ENCODE data around the gene WDR54.

The WDR54 gene

DNA sequence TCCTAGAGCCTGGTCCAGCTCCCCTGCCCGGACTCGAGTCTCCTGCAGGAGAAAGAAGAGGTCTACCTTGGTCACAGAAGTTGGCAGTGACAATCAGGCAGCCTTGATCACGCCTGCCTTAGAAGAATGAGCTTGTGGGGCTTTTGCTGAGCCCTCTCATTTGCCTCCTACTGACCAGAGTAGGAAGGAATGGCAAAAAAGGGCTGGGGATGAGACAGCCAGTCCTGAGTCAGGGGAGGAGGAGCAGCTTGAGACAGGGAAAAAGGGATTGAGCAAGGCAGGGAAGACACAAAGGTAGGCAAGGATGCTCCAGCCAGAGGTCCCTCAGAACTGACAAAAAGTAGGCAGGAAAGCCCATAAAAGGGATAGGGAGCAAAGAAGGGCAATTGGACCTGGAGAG lies 6.0 kb downstream of the WDR54 start:
- no peak overlapping the region for H3K4me3 Mint-ChIP-seq
- peaks cover 13% of the 10 kb centered on the region for H3K4me1 Mint-ChIP-seq
- no peak for DNase-seq
- CTCF ChIA-PET = no interaction called here
- no peaks in the 10 kb centered on the region for H3K9me3 Mint-ChIP-seq
- H3K36me3 Mint-ChIP-seq = peaks cover 17% of the 10 kb centered on the region
- no peak overlapping the region for H3K27ac Mint-ChIP-seq
- peaks cover 8% of the 10 kb centered on the region for H3K27me3 Mint-ChIP-seq

DNA sequence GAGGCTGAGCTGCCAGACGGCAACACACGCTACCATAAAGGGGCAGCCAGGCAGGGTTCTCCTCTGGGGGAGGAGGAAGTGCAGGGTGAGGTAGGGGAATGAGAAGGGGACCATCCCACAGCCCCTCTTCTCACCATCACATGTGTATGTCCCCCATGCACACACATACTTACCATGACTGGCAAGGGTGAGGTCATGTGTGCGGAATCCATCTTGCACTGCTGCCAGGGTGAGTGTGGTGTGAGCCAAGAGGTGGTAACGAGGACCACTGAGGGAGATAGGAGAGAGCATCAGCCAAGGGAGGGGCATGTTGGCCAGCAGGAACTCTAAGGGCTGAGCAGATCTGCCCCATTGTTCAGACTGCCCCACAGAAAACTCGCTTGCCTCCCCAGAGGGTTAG lies 7.1 kb downstream of the WDR54 start:
- Mint-ChIP-seq H3K4me3 (no peak overlapping the region), H3K4me1 (peaks cover 1% of the 10 kb centered on the region)
- CTCF ChIA-PET = interaction anchor here (1.5 kb wide), 1 partner anchor 11 kb away, joined by 4 read pairs; no protein-coding TSS in a partner anchor

DNA sequence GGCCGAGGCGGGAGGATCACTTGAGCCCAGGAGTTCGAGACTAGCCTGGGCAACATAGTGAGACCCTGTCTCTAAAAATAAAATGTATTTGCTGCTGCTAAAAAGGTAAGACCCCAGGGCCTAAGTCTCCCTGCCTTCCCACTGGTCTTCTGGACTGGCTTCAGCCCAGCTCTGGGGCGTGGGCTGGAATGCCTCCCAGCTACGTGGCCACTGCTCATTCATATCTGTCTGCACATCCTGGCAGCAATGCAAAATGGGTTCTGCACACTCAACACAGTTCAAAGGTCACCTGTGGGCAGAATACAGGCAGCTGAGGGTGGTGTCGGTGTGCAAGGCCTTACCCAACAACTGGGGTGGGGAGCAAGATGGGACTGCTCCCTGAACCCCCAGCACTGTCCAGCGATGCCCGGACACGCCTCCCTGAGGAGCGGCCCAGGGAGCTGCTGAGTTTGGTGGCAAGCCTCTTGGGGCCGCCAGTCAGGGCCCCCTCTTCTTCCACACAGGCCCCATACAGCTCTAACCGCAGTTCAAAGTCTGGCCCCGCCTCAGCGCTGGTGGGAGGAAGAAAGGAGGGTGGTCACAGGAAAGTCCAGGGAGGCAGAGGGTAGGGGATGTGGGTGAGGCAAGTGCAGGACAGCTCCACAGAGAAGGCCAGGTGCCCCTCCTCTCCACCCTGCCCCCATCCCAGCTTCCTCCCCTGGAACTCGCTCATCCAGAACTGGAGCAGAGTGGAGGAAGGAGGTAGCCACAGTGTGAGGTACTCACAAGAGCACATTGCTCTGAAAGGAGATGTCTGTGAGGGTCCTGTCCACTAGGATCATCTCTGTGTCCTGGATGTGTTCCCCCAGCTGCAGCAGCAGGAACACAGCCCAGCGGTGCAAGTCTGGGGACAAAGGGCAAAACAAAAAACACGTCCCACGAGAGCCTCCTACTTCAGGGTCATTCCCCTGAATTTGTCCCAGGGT lies 8.2 kb downstream of the WDR54 start:
- H3K9me3 Mint-ChIP-seq = no peaks in the 10 kb centered on the region
- CTCF ChIA-PET = interaction anchor here (1.5 kb wide), 1 partner anchor 10 kb away, joined by 4 read pairs; no protein-coding TSS in a partner anchor
- H3K36me3 Mint-ChIP-seq = peaks cover 6% of the 10 kb centered on the region
- H3K4me3 Mint-ChIP-seq = no peak overlapping the region
- no peak overlapping the region for H3K27ac Mint-ChIP-seq
- DNase-seq = no peak
- H3K4me1 Mint-ChIP-seq = no peaks in the 10 kb centered on the region
- peaks cover 9% of the 10 kb centered on the region for H3K27me3 Mint-ChIP-seq

More for the DNA sequence above, 7.1 kb downstream of the WDR54 start:
- peaks cover 14% of the 10 kb centered on the region for H3K36me3 Mint-ChIP-seq
- no peaks in the 10 kb centered on the region for H3K9me3 Mint-ChIP-seq
- H3K27ac Mint-ChIP-seq = no peak overlapping the region
- peaks cover 9% of the 10 kb centered on the region for H3K27me3 Mint-ChIP-seq
- no peak for DNase-seq

DNA sequence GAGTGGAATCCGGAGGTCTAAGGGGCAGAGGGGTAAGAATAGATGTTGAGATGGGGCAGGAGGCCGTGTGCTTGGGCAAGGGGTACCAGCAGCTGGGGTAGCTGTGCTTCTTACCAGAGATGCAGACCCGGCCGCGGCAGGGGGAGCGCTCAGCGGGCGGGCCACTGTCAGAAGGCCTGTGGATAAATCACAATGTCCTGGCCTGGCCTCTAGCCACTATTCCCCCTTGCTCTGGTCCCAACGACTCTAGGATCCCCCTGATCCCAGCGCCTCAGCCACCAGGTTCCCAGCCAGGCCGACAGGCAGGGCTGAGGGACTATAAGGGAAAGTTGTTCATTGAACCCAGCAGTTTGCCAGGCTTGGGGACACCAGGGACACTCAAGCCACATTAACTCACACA lies 9.0 kb downstream of the WDR54 start:
- H3K27me3 Mint-ChIP-seq = peaks cover 9% of the 10 kb centered on the region
- no peak for DNase-seq
- CTCF ChIA-PET = no interaction called here
- H3K4me1 Mint-ChIP-seq = no peaks in the 10 kb centered on the region
- no peak overlapping the region for H3K4me3 Mint-ChIP-seq
- H3K27ac Mint-ChIP-seq = no peak overlapping the region
- H3K36me3 Mint-ChIP-seq = peaks cover 3% of the 10 kb centered on the region
- H3K9me3 Mint-ChIP-seq = no peaks in the 10 kb centered on the region

DNA sequence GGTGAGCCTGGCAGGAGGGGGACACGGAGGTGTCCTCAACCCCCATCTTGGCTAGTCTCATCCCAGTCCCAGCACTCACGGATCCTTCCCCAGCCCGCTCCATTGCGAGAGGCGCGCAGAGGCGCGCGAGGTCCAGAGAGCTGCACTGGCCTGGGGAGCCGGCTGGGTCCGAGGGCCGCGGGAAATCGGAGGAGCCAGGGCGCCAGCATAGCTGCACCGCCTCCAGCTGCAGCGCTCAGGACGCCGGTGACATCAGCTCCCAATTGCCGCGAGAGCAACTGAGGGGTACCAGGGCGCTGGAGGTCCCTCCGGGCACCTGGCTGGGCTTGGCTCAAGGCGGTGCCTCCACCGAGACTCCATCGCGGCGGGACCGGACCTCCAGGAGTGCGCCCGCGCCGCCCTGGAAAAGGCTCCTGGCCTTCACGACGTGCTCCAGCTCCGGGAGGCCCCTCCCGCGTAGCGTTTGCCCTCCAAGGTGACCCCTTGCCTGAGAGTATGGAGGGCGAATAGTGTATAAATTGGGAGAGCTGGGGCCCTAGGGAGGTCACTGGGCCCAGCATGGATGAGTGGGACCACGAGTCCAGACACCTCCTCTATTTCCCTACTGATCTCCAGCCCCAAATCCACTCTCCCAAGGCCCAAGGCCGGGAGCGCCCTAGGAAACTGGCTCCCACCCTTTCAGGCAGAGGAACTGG lies 14.7 kb downstream of the WDR54 start:
- Mint-ChIP-seq H3K36me3 (no peaks in the 10 kb centered on the region), H3K27me3 (peaks cover 48% of the 10 kb centered on the region), H3K9me3 (no peaks in the 10 kb centered on the region), H3K4me3 (no peak overlapping the region), H3K27ac (no peak overlapping the region), H3K4me1 (peaks cover 15% of the 10 kb centered on the region)
- no peak for DNase-seq
- CTCF ChIA-PET = no interaction called here

DNA sequence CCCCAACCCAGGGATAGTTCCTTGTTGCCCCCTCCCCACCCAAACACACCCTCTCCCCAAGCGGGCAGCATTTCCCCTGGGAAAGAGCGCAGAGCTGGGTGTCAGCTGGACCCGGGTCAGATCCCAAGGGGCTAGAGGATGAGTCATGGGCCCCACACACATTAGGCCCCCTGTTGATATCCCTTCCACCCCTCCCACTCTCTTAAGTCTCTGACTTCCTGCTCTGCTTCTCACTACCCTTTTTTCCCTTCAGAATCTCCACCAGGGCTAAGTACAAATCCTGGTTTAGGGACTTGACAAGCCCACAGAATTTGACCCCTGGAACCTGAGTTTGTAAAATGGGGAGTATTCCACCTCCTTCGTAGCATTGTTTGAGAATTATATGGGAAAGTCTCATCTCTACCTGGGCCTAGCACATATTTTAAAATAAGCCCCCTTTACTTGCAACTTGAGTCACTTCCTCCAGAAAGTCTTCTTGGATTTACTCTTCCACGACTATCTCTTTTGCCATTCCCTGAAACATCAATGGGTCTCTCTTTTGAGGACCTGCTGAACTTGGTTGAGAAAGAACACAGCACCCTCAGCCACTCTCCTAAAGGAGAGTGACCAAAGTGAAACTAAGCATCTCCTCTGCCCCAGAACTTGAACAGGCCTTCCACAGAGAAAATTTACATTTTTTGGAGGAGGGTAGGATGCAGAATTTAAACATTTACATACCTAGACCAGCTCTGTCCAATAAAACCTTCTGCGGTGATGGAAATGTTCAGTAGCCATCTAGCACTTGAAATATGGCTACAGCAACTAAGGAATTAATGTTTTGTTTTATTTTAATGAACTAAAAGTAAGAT lies 15.5 kb downstream of the WDR54 start:
- no peaks in the 10 kb centered on the region for H3K36me3 Mint-ChIP-seq
- H3K4me3 Mint-ChIP-seq = no peak overlapping the region
- H3K9me3 Mint-ChIP-seq = no peaks in the 10 kb centered on the region
- peaks cover 17% of the 10 kb centered on the region for H3K4me1 Mint-ChIP-seq
- CTCF ChIA-PET = no interaction called here
- H3K27ac Mint-ChIP-seq = no peak overlapping the region
- H3K27me3 Mint-ChIP-seq = peaks cover 55% of the 10 kb centered on the region
- DNase-seq = no peak

DNA sequence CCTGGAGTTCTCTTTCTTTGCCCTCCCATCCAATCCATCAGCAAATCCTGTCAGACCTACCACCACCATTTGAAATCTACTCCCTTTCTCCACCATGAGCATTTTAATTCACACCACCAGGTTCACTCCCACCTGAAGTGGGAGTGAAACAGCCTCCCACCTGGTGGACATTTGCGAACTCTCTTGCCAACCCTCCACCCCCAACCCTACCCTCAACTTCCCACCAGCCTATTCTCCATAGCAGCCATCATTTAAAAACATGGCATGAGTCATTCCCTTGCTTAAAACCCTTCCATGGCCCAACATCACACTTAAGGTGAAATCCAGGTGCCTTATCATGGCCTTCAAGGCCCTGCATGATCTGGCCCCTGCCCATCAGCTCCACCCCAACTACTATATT lies 16.7 kb downstream of the WDR54 start:
- CTCF ChIA-PET = interaction anchor here (1.0 kb wide), 1 partner anchor 13 kb away, joined by 3 read pairs; no protein-coding TSS in a partner anchor
- Mint-ChIP-seq H3K27ac (no peak overlapping the region), H3K27me3 (peaks cover 61% of the 10 kb centered on the region), H3K9me3 (no peaks in the 10 kb centered on the region), H3K36me3 (no peaks in the 10 kb centered on the region), H3K4me3 (no peak overlapping the region), H3K4me1 (peaks cover 22% of the 10 kb centered on the region)
- no peak for DNase-seq

DNA sequence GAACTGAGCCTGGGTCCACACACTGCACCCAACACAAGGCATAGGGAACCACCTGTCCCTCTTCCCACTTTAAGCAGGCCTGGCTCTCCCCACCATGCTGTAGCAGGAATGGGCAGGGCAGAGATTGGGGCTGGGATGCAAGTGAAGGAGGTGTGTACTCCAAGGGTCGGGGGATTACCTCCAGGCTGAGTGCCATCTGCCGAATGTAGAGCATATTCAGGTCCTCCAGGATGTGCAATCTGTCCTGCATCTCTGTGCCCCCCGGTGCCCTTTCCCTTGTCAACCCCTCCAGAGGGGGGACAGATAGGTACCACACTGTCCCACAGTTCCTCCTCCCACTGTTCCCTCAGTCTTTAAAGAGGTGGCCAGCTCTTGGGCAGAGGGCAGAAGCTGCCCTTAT lies 17.8 kb downstream of the WDR54 start:
- Mint-ChIP-seq H3K36me3 (no peaks in the 10 kb centered on the region), H3K27ac (no peak overlapping the region), H3K4me3 (no peak overlapping the region), H3K27me3 (peaks cover 73% of the 10 kb centered on the region), H3K4me1 (peaks cover 22% of the 10 kb centered on the region), H3K9me3 (no peaks in the 10 kb centered on the region)
- DNase-seq = no peak
- CTCF ChIA-PET = interaction anchor here (0.9 to 1.3 kb wide), 3 partner anchors 10 to 14 kb away, joined by 3 to 4 read pairs (median 3); no protein-coding TSS in a partner anchor

DNA sequence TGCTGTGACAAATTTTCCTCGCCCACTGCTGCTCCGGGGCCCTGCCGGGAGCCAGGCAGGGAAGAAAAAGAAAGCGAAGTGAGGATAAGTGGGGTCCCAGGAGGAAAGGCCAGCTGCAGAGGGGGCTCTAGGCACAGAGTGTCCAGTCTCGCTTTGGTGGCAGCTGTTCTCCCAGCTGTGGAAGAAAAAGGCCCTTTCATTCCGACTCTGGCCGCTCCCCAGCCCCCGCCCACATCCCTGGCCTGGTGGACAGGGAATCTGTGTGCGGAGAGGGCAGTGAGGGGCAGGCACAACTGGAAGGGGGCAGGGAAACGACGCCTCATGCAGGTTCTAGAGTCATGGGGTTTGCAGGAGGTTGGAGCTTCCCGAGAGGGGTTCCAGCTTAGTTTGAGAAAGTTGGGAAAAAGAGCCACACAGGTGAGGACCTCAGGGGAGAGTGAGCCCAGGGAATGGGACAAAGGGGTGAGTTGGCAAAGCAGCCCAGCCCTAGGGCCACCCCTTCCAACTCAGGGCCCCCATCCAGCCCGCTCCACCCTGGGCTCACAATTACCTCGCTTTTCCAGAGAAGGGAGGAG lies 18.4 kb downstream of the WDR54 start:
- Mint-ChIP-seq H3K9me3 (no peaks in the 10 kb centered on the region), H3K4me1 (peaks cover 22% of the 10 kb centered on the region), H3K27ac (no peak overlapping the region), H3K27me3 (peaks cover 78% of the 10 kb centered on the region), H3K4me3 (no peak overlapping the region), H3K36me3 (no peaks in the 10 kb centered on the region)
- CTCF ChIA-PET = interaction anchor here (0.9 to 1.3 kb wide), 2 partner anchors 10 to 12 kb away, joined by 3 to 4 read pairs; no protein-coding TSS in a partner anchor
- DNase-seq = no peak

DNA sequence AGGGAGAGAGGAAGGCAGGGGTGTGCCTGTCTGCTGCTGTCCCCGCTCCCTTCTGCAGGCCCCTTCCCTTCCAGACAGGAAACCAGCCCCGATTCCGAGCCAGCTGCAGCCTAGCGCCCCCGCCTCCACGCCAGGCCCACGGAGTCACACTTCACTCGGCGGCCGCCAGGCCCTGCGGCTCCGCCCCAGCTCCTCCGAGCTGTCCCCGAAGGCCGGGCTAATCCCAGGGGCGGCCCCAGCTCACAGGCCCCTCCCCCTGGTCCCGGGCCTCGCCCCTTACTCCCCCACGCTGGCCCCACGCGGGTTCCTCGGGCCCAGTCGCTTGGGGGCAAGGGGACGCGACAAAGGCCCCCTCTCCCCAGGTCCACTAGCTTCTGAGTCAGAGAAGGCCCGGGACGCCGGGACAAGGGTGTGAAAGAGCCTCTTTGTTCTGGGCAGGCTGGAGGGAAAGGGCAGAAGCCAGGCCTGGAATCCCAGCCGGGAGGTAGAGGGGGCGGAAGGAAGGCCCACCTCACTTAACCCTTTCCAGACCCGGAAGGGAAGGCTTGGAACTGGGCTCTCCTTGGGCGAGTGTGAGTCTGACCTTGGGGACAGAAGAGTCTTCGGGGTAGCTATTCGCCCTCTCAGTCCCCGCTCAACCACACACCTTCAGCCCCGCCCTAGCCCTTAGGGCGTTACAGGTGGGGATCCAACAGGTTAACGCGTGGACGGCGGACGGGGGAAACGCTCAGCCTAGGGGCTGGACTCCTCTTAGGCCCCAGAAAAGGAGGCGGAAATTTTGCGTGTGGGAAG lies 19.0 kb downstream of the WDR54 start:
- H3K27me3 Mint-ChIP-seq = peaks cover 84% of the 10 kb centered on the region
- H3K27ac Mint-ChIP-seq = no peak overlapping the region
- H3K4me3 Mint-ChIP-seq = peak overlapping the region; percentile 29
- peaks cover 22% of the 10 kb centered on the region for H3K4me1 Mint-ChIP-seq
- CTCF ChIA-PET = interaction anchor here (0.9 to 1.3 kb wide), 2 partner anchors 11 to 12 kb away, joined by 3 to 4 read pairs; no protein-coding TSS in a partner anchor
- H3K36me3 Mint-ChIP-seq = no peaks in the 10 kb centered on the region
- H3K9me3 Mint-ChIP-seq = no peaks in the 10 kb centered on the region
- peak; percentile 62 for DNase-seq

DNA sequence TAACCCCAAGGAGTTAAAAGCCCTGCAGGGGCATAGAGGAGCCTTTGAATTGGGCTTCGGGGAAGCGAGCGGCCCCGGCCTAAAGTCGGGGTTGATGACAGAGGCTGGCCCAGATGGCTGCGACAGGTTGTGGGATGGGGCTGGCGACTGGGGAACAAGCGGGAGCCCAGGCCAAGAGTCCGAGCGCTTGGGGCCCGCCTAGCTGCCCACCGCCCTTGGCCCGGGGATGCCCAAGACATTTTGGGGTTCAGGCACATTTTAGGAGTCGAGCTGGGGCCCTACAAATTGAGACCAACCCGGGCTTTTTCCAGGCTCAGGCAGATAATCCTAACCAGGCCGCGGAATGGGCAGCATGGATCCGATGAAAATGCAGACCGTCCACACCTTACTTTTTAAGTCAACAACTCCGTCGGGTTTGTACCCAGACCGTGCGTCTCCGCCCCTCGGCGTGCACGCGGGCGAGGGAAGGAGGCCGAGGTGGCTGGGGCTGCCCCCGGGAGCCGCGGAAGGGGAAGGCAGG lies 19.7 kb downstream of the WDR54 start:
- Mint-ChIP-seq H3K27me3 (peaks cover 81% of the 10 kb centered on the region), H3K36me3 (no peaks in the 10 kb centered on the region), H3K27ac (no peak overlapping the region), H3K4me1 (peaks cover 22% of the 10 kb centered on the region), H3K4me3 (no peak overlapping the region), H3K9me3 (no peaks in the 10 kb centered on the region)
- no peak for DNase-seq
- CTCF ChIA-PET = no interaction called here

DNA sequence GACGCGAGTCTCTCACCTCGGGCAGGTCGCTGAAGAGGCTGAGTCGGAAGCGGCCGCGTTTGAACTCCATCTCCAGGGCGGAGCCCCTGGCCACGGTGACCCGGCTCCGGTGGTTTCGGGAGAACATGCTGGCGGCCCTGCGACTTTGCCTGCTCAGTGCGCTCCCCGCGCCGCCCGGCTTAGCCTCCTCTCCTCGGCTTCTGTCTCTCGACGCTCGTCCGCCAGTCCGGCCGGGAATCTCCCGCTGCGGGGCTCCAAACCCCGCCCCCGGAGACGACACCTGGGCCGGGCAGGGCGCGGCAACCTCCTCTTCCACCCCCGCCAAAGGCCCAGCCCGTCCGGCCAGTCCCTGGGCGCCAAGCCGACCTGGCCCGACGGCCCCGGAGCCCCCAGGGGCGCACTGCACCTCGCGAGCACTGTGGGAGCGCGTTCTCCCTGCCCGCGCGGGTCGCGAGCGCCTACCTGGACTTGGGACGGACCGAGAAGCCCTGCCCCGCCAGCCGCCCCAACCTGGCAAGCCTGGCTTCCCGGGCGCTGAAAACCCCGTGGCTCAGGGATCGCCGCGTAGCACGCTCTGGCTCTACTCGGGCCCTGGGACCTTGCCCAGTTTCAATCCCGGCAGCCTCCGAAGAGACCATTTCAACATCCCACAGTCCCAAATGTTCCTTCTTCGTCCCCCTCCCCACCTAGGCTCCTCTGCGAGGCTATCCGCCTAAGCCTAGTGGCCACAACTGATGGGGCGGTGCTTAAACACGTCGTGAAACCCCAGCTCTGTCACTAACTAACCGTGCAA lies 20.4 kb downstream of the WDR54 start, which contains the start of gene RTKN:
Gene RTKN (minus strand): TSS at position 248 of the 793 bp plus-strand sequence. CDS start 121 bp downstream, at position 127.
- CTCF ChIA-PET = interaction anchor here (0.6 to 1.6 kb wide), 2 partner anchors 9 to 12 kb away, joined by 3 to 5 read pairs; partner anchors contain the start of gene INO80B
- DNase-seq = peak; percentile 52
- Mint-ChIP-seq H3K27me3 (peaks cover 86% of the 10 kb centered on the region), H3K4me3 (peak within 1 kb of the TSS; percentile 57), H3K9me3 (no peaks in the 10 kb centered on the region), H3K27ac (no peak within 1 kb of the TSS), H3K4me1 (peaks cover 21% of the 10 kb centered on the region), H3K36me3 (no peaks in the 10 kb centered on the region)

Data from activated naive CD4-positive, alpha-beta T cell treated with anti-CD3 and anti-CD28 coated beads, Interleukin-2, amount 10 ng/mL, durations not matched to agents 7 days and 5 days (primary cell).